GM21390 (cell line): ENCODE measurements around the gene DLX6.

Source experiments
- ATAC-seq: cut with Tn5 transposase; IDR thresholded peaks from one replicate; pipeline ENCODE4 v1.9.1; 2021; ENCODE audit not compliant: unreplicated experiment

DLX6 gene

GRCh38 chr7:96995406-96996110, 9.8 kb upstream of the DLX6 start:
- no peak for ATAC-seq

GRCh38 chr7:96996111-96996957, 9.0 kb upstream of the DLX6 start:
- no peak for ATAC-seq

GRCh38 chr7:96996958-96997511, 8.3 kb upstream of the DLX6 start:
- ATAC-seq: no peak

- no peak for ATAC-seq
These were observed 7.8 kb upstream of the DLX6 start for GRCh38 chr7:96997512-96998032.

- ATAC-seq: no peak
These were observed 7.0 kb upstream of the DLX6 start for GRCh38 chr7:96998333-96998732.

- no peak for ATAC-seq
These were observed 6.6 kb upstream of the DLX6 start for GRCh38 chr7:96998744-96999143.

GRCh38 chr7:97001221-97001620, 4.1 kb upstream of the DLX6 start:
- no peak for ATAC-seq

- no peak for ATAC-seq
These were observed 3.4 kb upstream of the DLX6 start for GRCh38 chr7:97001656-97002554.

- ATAC-seq: no peak
These were observed 2.6 kb upstream of the DLX6 start for GRCh38 chr7:97002555-97003261.

GRCh38 chr7:97003262-97004246, 1.8 kb upstream of the DLX6 start:
- no peak for ATAC-seq

- ATAC-seq: no peak
These were observed 838 bp upstream of the DLX6 start for GRCh38 chr7:97004247-97005182.

- ATAC-seq: peak; percentile 68
These were observed 882 bp downstream of the DLX6 start for GRCh38 chr7:97006055-97006815.

- no peak for ATAC-seq
These were observed 1.6 kb downstream of the DLX6 start for GRCh38 chr7:97006816-97007582.

GRCh38 chr7:97007583-97007861, 2.2 kb downstream of the DLX6 start:
- ATAC-seq: no peak

- no peak for ATAC-seq
These were observed 3.0 kb downstream of the DLX6 start for GRCh38 chr7:97008275-97008917.
